GM18498 (cell line): ENCODE results near the gene EFCAB8.

ENCODE experiments used
- ATAC-seq: cut with Tn5 transposase; IDR thresholded peaks from one replicate; pipeline ENCODE4 v1.9.1; 2021; ENCODE audit warnings: mild to moderate bottlenecking, moderate library complexity; ENCODE audit not compliant: unreplicated experiment

Gene EFCAB8

DNA sequence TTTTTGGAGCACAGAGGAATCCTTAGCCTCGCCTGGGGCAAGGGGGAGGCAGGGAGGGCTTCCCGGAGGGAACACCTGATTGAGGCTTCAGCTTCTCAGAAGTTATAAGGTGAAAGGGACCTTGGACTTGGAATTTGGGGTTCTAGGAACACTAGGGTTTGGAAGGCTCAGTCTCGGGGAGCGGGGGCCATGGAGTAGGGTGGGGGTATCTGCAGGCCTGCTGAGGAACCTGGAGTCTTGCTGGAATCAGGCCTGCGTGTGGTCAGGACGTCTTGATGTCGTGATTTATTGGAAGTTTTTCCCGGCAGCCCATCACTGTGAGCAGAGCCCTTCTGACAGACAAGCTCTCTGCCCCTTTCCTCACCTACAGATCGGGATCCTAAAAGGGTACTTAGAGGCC lies 50.7 kb downstream of the EFCAB8 start:
- no peak for ATAC-seq

DNA sequence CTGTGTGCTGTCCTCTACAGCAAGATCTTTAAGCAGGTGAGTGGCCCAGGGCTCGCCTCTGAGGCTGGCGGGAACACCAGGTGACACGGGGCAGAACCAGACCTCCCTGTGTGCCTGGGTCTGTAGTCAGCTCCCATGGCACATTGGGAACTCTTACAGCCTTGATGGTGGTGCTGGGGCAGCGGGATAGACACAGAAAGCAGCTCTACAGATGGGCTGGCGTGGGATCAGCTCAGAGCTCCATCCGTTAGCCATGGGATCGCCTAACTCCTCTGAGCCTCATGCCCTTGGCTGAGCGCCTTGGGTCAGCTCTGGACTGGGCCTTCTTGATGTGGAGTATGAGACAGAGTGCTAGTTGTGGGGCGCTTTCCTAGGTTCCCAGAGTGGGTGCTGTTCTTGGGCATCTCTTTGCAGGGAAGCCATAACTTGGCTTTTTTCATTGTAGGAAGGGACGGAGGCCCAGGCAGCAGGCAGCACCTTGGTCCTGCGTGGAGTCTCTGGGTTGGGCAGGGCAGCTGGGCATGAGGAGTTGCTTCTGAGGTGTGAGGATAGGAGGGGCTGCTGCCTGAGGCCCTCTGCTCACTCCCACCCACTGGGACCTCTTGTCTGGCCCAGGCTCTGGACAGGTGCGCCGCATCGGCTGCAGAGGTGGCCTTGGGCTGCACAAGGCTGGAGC lies 51.3 kb downstream of the EFCAB8 start:
- no peak for ATAC-seq

DNA sequence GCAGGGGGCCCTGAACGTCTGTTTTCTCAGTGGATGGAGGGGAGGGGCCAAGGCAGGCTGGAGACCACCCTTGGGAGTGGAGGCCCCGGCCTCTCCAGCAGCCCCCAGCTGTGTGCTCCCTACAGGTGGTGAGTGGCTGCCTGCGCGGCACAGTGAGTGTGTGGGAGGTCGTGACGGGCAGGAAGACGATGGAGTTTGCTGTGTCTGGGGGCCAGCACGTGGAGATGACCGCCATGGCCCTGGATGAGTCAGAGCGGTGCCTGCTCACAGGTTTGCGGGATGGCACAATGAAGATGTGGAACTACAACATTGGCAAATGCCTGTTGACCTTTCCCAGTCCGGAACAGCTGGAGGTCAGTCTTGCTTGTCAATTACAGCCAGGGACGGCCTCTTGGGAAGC lies 52.6 kb downstream of the EFCAB8 start:
- ATAC-seq = no peak

DNA sequence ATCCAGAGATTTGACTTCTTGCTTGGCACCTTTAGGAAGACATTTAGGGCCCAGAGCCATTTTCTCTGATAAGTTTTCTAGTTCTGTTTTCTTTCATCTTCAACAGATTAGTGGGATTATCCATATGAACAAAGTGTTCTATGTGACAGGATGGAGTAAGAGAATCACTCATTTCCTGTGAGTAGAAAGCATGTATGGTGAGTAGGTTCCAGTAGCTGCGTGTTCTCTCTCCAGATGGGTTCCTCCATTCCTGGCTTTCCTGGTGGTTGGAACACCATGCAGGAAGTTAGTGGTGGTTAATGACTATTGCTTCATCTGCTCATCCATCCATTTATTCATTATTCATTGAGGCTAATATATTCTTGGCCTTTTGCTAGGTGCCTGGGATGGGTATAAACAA lies 54.0 kb downstream of the EFCAB8 start:
- no peak for ATAC-seq

DNA sequence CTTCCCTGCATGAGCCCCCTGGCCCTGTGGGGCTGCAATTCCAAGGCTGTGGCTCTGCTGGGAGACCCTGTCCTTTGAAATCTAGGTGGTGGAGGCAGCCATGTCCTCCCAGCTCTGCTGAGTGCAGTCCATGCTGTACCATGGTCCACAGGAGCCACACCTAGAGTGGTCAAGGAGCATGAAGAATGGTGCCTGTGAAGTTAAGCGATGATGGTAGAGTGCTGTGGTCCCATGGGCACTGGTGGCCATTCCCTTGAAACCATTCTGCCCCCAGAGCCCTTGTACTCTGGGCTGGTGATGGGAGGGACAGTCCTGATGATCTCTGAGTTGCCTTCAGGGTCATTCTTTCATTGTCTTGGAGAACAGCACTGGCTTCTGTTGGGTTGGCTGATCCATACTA lies 55.3 kb downstream of the EFCAB8 start:
- ATAC-seq = no peak

DNA sequence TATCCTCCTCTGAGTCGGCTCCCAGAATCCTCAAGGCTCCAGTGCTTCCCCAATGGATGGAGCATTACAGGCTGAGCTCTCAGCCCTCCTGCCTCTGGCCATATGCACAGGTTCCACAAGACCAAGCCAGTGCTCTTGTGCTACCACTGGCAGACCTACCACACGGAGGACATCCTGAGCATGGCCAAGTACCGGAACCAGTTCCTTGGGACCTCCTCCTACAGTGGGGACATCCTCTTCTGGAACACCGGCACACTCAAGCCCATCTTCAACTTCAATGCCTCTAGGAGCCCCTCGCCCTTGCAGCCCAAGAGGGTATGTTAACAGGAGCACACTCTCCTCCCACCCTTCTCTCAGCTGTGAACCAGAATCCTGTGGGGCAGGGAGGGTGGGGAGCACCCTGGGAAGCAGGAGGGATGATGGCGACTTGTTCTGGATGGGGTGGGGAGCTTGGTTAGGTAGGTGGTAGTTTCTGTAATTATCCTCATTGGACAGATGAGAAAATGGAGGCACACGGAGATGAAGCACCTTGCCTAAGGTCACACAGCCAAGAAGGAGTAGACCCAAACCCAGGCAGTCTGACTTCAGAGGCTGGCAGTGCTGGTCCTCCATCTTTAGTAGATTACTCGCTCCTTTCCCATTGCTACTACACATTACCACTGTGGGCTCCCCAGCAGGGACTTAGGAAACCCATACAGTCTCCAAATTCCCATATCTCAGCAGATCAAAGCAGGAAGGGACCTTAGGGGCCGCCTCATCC lies 58.6 kb downstream of the EFCAB8 start:
- ATAC-seq = no peak

DNA sequence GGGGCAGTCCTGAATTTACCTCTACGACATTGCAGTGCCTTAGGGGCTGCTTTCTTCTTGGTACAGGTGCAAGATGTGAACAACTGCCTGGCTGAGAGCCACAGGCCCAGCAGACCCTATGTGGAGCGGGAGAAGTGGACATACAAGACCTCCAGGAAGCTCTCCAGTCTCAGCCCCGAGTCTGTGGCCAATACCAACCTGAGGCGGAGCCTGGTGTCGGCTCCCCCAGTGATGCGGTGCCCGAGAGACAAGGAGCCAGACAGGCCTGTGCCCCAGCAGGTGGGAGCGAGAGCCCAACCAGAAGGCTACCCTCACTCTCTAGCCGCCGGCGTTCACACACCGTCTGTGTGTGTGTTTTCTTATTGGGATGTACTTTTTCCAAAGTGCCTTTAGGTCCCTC lies 59.6 kb downstream of the EFCAB8 start:
- no peak for ATAC-seq

DNA sequence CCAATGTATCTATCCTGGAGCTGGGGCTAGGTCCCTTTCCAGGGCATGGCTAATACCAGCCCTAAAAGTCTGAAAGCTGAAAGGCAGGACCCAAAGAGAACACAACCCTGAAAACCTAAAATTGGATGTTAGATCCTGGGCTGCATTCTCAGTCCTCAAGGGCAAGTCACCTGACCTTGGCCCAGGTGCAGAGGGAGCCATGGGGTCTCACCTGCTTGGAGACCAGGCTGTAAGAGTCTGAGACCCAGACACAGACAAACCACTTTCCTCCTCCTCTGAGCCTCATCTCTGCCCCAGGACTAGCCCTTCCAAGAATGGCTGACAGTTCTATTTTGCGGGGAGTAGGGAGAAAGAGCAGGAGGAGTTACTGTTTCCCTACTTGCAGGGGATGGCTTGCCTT lies 60.0 kb downstream of the EFCAB8 start:
- ATAC-seq = no peak

DNA sequence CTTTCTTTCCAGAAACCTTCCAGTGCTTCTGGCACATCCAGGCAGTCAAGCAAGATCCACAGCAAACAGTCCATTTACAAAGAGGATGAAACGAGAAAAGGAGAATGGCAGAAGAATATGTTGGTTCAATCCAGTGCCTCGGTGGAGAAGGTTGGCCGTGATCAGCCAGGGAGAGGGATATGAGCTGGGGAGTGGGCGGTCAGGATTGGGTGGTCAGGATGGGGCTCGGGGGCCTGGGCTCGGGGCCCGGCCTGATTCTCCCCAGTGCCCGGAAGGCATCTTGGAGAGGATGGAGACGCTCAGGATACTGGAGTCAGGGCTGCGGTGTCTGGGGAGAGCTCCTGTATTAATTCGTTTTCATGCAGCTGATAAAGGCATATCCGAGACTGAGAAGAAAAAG lies 61.3 kb downstream of the EFCAB8 start:
- ATAC-seq = no peak

DNA sequence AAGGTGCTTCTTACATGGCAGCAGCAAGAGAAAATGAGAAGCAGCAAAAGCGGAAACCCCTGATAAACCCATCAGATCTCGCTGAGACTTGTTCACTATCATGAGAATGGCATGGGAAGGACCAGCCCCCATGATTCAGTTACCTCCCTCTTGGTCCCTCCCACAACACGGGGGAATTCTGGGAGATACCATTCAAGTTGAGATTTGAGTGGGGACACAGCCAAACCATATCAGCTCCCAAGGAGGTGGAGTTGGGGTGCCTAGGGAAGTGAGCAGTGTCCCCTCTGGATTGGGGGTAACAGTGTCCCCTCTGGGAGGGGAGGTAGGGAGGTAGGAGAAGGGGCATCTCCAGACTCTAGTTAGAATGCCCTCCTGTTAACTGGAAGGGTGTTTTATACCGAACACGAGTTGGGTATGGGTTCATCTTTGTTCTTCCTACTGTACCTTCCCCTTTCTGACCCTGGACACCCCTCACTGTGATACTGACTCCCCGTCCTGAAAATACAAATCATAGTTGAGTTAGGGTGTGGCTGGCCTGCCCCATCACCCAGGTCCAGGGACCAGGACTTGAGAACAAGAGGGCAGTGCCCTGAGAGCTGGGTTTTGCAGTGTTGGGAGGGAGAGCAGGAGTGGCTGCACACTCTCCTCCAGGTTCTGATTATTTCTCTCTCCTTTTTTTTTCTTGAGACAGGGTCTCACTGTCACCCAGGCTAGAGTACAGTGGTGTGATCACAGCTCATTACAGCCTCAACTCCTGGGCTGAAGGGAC lies 62.0 kb downstream of the EFCAB8 start:
- no peak for ATAC-seq

DNA sequence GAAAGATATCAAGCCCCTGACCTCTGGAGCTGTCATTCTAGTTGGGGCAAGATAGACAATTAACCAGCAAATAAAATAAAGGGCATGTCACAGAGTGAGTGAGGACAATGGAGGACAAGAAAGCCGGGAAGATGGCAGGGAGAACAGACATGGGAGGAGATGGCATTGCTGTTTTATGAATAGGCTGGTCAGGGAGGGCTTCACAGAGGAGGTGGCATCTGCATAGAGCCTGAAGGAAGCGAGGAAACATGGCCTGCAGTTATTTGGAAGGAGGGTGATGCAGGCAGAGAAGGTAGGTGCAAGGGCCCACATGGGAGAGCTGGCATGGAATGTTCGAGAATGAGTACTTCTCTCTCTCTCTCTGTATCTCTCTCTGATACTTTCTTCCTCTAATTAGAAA lies 63.7 kb downstream of the EFCAB8 start:
- no peak for ATAC-seq

DNA sequence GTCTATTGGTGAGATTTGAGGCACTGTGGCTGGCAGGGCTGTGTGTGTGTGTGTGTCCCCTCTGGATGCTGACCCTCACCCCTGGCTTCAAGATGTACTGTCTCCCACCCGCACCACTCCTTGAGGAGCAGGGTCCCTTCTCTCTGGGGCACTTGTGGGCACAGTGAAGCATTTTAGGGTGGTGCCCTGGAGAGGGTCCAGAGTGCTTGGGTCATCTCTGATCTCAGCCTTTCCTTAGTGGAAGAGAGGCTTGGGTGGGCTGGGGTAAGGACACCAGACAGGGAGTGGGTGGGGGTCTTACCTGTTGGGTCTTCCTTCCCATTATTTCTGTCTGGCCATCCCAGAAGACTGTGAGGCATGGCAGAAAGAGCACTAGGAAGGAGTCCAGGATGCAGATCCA lies 66.1 kb downstream of the EFCAB8 start:
- no peak for ATAC-seq

DNA sequence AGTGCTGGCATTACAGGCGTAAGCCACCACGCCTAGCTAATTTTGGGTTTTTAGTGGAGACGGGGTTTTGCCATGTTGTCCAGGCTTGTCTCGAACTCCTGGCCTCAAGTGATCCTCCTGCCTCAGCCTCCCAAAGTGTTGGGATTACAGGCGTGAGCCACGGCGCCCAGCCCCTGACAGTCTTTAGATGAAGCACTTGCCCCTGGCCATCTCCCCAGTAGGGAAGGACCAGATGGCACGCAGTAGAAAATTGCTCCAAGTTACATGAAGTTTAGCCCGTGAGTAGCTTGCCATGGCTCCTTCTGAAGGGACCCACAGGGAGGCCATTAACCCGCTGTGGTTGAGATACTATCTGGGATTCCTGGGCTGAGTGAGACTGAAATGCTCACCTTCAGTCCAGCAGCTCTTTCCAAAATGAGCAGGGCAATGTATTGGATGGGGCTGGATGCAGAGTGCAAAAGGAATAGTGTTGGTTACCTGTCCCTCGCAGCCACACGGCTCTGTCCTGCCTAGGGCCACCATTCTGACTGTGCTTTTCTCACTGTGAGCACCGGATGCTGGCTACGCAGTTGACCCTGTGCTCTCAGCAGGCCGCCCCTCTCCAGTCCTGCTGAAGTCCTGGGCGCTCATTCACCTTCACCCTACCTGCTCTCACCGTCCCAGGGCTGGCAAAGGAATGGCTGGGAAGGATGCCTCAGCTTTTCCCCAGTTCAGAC lies 66.9 kb downstream of the EFCAB8 start:
- ATAC-seq = no peak

DNA sequence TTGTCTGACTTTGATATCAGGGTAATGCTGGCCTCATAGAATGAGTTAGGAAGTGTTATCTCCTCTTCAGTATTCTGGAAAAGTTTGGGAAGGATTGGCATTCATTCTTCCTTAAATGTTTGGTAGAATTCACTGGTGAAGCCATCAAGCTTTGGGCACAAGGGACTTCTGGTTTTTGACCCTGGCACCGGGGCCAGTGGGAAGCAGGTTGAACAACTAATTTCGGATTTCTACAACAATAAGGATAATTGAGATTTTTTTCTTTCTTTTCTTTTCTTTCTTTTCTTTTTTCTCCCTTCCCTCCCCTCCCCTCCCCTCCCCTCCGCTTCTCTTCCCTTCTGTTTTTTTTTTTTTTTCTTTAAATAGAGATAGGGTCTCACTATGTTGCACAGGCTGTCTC lies 70.4 kb downstream of the EFCAB8 start:
- ATAC-seq = no peak

DNA sequence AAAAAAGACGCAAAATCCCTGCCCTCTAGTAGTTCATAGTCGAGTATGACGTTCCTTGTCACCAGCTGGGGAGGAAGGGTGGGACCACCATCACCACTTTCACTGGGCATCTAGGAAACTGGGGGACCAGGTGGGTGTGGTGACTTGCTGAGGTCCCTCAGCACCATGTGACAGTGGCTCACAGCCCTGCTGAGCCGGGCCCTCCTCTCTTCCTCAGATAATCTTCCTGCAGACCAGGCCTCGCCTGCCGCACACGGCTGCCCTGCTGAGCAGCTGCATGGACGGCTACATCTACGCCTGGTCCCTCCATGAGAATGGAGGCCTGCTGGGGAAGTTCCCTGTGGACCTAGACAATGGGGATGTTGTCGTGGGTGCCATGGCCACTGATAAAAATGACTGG lies 71.5 kb downstream of the EFCAB8 start:
- no peak for ATAC-seq

DNA sequence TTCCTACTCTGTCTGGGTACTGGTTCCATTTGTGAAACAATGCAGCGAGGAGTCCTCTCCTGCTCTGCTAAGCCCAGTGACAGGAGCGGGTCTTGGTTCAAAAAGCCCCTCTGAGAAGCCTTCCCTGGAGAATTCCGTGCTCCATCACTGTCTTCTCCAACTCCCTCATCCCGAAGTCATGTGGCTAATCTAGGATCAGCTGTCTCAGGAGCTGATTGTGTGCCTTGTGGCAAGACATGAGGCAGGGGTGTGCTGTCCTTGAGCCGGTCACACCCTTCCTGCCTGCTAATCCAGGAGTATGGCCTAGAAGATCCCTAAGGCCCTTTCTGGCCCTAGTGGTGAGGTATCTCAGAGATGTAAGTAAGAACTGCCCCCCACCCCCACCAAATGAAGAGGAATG lies 72.0 kb downstream of the EFCAB8 start:
- ATAC-seq = no peak

DNA sequence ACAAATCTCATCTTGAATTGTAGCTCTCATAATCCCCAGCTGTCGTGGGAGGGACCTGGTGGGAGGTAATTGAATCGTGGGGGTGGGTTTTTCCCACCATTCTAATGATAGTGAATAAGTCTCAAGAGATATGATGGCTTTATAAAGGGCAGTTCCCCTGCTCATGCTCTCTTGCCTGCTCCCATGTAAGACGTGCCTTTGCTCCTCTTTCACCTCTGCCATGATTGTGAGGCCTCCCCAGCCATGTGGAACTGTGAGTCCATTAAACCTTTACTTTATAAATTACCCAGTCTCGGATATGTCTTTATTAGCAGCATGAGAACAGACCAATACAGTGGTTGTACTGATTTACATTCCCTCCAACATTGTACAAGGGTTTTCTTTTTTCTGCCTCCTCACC lies 75.9 kb downstream of the EFCAB8 start:
- no peak for ATAC-seq

DNA sequence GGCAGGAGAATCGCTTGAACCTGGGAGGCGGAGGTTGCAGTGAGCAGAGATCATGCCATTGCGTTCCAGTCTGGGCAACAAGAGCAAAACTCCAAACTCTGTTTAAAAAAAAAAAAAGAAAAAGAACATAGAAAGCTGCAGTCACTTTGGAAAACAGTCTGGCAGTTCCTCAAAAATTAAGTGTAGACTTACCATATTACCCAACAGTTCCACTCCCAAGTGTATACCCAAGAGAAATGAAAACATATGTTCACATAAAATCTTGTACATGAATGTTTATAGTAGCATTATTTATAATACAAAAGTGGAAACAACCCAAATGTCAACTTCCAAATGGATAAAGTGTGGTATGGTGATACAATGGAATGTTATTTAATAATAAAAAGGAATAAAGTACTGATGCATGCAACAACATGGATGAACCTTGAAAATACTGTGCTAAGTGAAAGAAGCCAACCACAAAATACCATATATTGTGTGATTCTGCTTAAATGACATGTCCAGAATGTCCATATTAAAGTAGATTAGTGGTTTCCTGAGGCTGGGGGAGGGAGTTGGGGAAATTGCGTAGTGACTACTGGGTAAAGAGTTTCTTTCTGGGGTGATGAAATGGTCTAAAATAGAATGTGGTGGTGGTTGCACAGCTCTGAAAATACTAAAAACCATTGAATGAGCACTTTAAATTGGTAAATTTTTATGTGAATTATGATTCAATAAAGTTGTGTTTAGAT lies 82.6 kb downstream of the EFCAB8 start:
- ATAC-seq = no peak

DNA sequence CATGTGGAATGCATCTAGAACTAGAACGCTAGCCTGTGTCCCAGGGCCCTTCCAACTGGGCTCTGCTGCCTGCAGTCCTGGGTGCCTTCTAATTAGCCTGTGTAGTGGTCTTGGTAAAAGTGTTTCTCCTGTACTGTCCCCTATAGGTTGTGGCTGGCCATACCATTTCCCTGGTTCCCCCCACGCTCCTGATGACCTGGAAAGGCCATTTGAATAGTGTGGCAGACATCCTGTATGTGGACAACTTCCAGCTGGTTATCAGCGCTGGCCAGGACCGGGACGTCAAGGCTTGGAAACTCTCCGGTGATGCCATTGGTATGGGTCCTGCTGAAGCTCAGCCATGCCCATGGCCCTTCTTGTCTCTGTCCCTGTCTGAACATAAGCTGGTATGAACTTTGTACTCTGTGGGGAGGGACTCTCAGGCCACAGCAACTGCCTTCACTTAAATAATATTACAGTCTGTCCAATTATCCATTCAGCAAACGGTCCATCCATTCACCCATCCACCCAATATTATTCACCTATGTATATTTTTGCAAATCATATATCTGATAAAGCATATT lies 84.8 kb downstream of the EFCAB8 start:
- ATAC-seq = no peak

DNA sequence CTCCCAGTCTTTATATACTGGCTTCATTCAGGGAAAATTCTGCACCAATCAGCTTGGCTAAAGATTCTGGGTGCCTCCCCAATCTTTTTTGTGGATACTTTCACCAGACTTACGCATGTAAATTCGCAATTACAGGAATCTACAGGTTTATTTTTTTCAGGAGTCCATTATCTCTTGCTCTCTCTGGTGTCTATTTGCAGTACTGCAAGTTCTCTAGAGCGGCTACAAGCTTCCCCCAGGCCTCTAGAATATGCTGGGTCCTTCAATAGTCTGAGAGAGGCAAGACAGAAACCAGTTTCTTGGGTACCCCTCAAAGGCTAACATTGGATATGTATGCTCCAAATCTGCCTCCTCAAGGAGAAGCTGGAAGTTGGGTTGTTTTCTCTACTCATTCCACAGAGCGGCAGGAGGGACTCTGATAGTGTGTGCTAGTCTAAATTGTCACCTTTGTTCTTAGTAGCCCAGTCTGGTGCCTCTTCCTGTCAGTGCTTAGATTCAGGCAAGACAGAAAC lies 87.0 kb downstream of the EFCAB8 start:
- no peak for ATAC-seq
